ENCODE data around the gene C1orf226. TPM values are rescaled to one million over a fixed set of nuclear protein-coding genes. Genes with fewer than 3 reads are reported as not detected.

C1orf226 gene
- total and polyA plus RNA-seq, 9 of the 15 experiments (the other 6 are each of a cell fraction or from before 2014, with no cell fraction given), result 0.10 to 1.4 (median 0.47) TPM

DNA sequence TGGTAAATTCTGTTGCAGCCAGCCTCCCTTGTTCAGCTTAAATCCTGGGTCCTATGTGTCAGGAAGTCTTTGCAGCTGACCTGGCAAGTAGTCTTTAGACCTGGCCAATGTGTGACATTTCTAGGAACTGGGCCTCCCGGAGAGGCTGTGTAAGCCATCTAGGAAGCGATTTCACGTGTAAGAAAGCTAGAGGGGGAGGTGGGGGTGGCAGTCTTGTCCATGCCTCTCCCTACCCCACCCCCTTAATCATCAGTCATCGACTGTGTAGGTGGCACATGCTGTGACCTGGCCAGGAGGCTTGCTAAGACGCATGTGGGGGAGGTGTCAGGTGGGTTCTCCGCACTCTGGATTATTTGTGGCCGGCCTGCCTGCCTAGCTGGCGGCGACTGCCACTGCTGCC lies 8.4 kb downstream of the C1orf226 start (continued):
- TF ChIP-seq NR4A1 (CRISPR knock-in tag; IDR thresholded peaks at IDR 0.05) (no peak), NR4A1 (tag; IDR thresholded peaks at IDR 0.05) (0 out of 2 replicates have a peak, but pooled peaks have one; percentile 38), RFX1 (IDR thresholded peaks at IDR 0.05) (no peak), ZNF133 (CRISPR knock-in tag; IDR thresholded peaks at IDR 0.05) (no peak), CLOCK (CRISPR knock-in tag; IDR thresholded peaks at IDR 0.05; ENCODE audit: borderline replicate concordance) (no peak), L3MBTL2 (IDR thresholded peaks at IDR 0.05) (peak; percentile 79), CBFB (CRISPR knock-in tag; IDR thresholded peaks at IDR 0.05) (0 out of 2 replicates have a peak, but pooled peaks have one; percentile 19), NFXL1 (CRISPR knock-in tag; IDR thresholded peaks at IDR 0.05) (no peak), ESRRA (IDR thresholded peaks at IDR 0.05; ENCODE audit: borderline replicate concordance, low read depth) (no peak), HDAC2 (IDR thresholded peaks at IDR 0.05) (no peak), ZNF143 (CRISPR knock-in tag; IDR thresholded peaks at IDR 0.05) (0 out of 2 replicates have a peak, but pooled peaks have one; percentile 30), CXXC5 (CRISPR knock-in tag; IDR thresholded peaks at IDR 0.05) (peak; percentile 75), ZBTB7A (IDR thresholded peaks at IDR 0.05; ENCODE audit: borderline replicate concordance, control insufficient read depth, low read depth, low read length) (peak; percentile 39; the same call in 1 of the 2 replicates), ELF4 (CRISPR knock-in tag; IDR thresholded peaks at IDR 0.05) (no peak), ATF3 (IDR thresholded peaks at IDR 0.05) (no peak), ATF3 (CRISPR knock-in tag; conservative IDR thresholded peaks at IDR 0.05) (no peak), CBFA2T3 (IDR thresholded peaks at IDR 0.05) (peak; percentile 44), THAP12 (CRISPR knock-in tag; IDR thresholded peaks at IDR 0.05) (no peak), HLTF (IDR thresholded peaks at IDR 0.05) (no peak), THAP7 (CRISPR knock-in tag; IDR thresholded peaks at IDR 0.05) (no peak), TAF1 (IDR thresholded peaks at IDR 0.05; ENCODE audit: control insufficient read depth, extremely low read depth, insufficient read depth, low read length, severe bottlenecking) (no peak)
- TF ChIP-seq, protein P1, sequence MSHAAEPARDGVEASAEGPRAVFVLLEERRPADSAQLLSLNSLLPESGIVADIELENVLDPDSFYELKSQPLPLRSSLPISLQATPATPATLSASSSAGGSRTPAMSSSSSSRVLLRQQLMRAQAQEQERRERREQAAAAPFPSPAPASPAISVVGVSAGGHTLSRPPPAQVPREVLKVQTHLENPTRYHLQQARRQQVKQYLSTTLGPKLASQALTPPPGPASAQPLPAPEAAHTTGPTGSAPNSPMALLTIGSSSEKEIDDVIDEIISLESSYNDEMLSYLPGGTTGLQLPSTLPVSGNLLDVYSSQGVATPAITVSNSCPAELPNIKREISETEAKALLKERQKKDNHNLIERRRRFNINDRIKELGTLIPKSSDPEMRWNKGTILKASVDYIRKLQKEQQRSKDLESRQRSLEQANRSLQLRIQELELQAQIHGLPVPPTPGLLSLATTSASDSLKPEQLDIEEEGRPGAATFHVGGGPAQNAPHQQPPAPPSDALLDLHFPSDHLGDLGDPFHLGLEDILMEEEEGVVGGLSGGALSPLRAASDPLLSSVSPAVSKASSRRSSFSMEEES (CRISPR knock-in tag; IDR thresholded peaks at IDR 0.05), result no peak
